A673 (cell line): ENCODE measurements around the gene VPS11.

Experiments
- CTCF ChIP-seq: fragments of 300-800, 200-600 bp; sonication (generic); conservative IDR thresholded peaks from 2 replicates; pipeline ENCODE4 v1.5.1; 2017; ENCODE audit warnings: low read depth, mild to moderate bottlenecking, antibody characterized with exemption, low read length, moderate library complexity, mixed read lengths
- EZH2 ChIP-seq: fragments of 200-600 bp; sonication (generic); IDR thresholded peaks from 2 replicates; pipeline ENCODE4 v1.6.1; 2017; ENCODE audit warnings: borderline replicate concordance, low read depth, mild to moderate bottlenecking, mixed read lengths, antibody characterized with exemption, low read length; ENCODE audit not compliant: poor library complexity, severe bottlenecking

GRCh38 chr11:119029340-119030028 is 38.1 kb upstream of the VPS11 start:
- TF ChIP-seq CTCF (no peak), EZH2 (no peak)
